ENCODE results near the gene LRRC8E. TPM values are rescaled to one million over a fixed set of nuclear protein-coding genes. Genes with fewer than 3 reads are reported as not detected.

LRRC8E gene
- total RNA-seq, 4 donors from 2014 or later, result 0.15 to 2.1 TPM; not detected in 2

GRCh38 chr19:7874897-7875273 lies 13.4 kb upstream of the LRRC8E start:
- DNase-seq, result no peak
- H3K4me1 ChIP-seq, result peaks cover 0 to 11% of the 10 kb centered on the region in 2 donors
- TF ChIP-seq CTCF (IDR thresholded peaks at IDR 0.05), result no peak
- TF ChIP-seq POLR2A (IDR thresholded peaks at IDR 0.05), result no peak
- no peak overlapping the region for H3K27ac ChIP-seq
- H3K36me3 ChIP-seq, result no peaks in the 10 kb centered on the region
- no peaks in the 10 kb centered on the region for H3K9me3 ChIP-seq
- peaks cover 9 to 19% of the 10 kb centered on the region in 2 donors for H3K27me3 ChIP-seq
- H3K4me3 ChIP-seq, result no peak overlapping the region
- intact Hi-C loops (cut with DNase I; ENCODE audit: low total_unique reads), result no loop called here

- peaks cover 9 to 18% of the 10 kb centered on the region in 2 donors for H3K27me3 ChIP-seq
- TF ChIP-seq POLR2A (IDR thresholded peaks at IDR 0.05) (no peak), CTCF (IDR thresholded peaks at IDR 0.05) (no peak)
- intact Hi-C loops (cut with DNase I; ENCODE audit: low total_unique reads), result no loop called here
- DNase-seq, result no peak
- no peak overlapping the region for H3K4me3 ChIP-seq
- peaks cover 0 to 9% of the 10 kb centered on the region in 2 donors for H3K4me1 ChIP-seq
- no peaks in the 10 kb centered on the region for H3K9me3 ChIP-seq
- H3K36me3 ChIP-seq, result no peaks in the 10 kb centered on the region
- no peak overlapping the region for H3K27ac ChIP-seq
Measured at GRCh38 chr19:7877249-7877836, 11.0 kb upstream of the LRRC8E start.

- peaks cover 0 to 3% of the 10 kb centered on the region in 2 donors for H3K4me1 ChIP-seq
- no peak overlapping the region for H3K4me3 ChIP-seq
- H3K9me3 ChIP-seq, result no peaks in the 10 kb centered on the region
- intact Hi-C loops (cut with DNase I; ENCODE audit: low total_unique reads), result no loop called here
- no peak for DNase-seq
- peaks cover 3 to 4% of the 10 kb centered on the region in 2 donors for H3K27me3 ChIP-seq
- H3K36me3 ChIP-seq, result no peaks in the 10 kb centered on the region
- TF ChIP-seq POLR2A (IDR thresholded peaks at IDR 0.05) (no peak), CTCF (IDR thresholded peaks at IDR 0.05) (no peak)
- H3K27ac ChIP-seq, result no peak overlapping the region
Measured at GRCh38 chr19:7879111-7879807, 9.1 kb upstream of the LRRC8E start.

GRCh38 chr19:7879836-7880235 lies 8.5 kb upstream of the LRRC8E start:
- no peak for TF ChIP-seq POLR2A (IDR thresholded peaks at IDR 0.05)

GRCh38 chr19:7881910-7882309 lies 6.4 kb upstream of the LRRC8E start:
- no peaks in the 10 kb centered on the region for H3K9me3 ChIP-seq
- no peak for TF ChIP-seq CTCF (IDR thresholded peaks at IDR 0.05)
- TF ChIP-seq POLR2A (IDR thresholded peaks at IDR 0.05), result no peak
- no peak for DNase-seq
- H3K36me3 ChIP-seq, result no peaks in the 10 kb centered on the region
- no peaks in the 10 kb centered on the region for H3K27me3 ChIP-seq
- H3K4me1 ChIP-seq, result no peaks in the 10 kb centered on the region
- H3K27ac ChIP-seq, result no peak overlapping the region
- H3K4me3 ChIP-seq, result no peak overlapping the region
- intact Hi-C loops (cut with DNase I; ENCODE audit: low total_unique reads), result no loop called here

More at GRCh38 chr19:7879836-7880235, 8.5 kb upstream of the LRRC8E start:
- Histone ChIP-seq H3K4me1 (no peaks in the 10 kb centered on the region), H3K27ac (no peak overlapping the region), H3K9me3 (no peaks in the 10 kb centered on the region), H3K4me3 (no peak overlapping the region), H3K36me3 (no peaks in the 10 kb centered on the region), H3K27me3 (no peaks in the 10 kb centered on the region)
- DNase-seq, result no peak
- intact Hi-C loops (cut with DNase I; ENCODE audit: low total_unique reads), result no loop called here

All from uterus (tissue), 4 donors.